ENCODE measurements around the gene POU4F2.

POU4F2 gene, protein sequence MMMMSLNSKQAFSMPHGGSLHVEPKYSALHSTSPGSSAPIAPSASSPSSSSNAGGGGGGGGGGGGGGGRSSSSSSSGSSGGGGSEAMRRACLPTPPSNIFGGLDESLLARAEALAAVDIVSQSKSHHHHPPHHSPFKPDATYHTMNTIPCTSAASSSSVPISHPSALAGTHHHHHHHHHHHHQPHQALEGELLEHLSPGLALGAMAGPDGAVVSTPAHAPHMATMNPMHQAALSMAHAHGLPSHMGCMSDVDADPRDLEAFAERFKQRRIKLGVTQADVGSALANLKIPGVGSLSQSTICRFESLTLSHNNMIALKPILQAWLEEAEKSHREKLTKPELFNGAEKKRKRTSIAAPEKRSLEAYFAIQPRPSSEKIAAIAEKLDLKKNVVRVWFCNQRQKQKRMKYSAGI

DNA sequence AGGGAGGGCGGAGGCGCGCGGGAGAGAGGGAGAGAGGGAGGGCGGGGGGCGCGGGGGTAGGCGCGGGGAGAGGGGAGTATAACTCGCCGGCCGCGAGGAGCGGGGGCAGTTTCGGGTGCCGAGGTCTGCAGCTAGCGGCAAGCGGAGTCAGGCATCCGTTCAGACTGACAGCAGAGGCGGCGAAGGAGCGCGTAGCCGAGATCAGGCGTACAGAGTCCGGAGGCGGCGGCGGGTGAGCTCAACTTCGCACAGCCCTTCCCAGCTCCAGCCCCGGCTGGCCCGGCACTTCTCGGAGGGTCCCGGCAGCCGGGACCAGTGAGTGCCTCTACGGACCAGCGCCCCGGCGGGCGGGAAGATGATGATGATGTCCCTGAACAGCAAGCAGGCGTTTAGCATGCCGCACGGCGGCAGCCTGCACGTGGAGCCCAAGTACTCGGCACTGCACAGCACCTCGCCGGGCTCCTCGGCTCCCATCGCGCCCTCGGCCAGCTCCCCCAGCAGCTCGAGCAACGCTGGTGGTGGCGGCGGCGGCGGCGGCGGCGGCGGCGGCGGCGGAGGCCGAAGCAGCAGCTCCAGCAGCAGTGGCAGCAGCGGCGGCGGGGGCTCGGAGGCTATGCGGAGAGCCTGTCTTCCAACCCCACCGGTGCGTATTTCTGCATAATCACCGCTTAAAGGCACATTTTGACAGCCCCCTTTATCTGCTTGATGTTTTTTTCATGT, at the start of gene POU4F2:
Gene POU4F2 (plus strand): TSS at position 108 of the 720 bp plus-strand sequence. CDS start 248 bp downstream, at position 356.
- no peak for TF ChIP-seq EZH2phosphoT487 (conservative IDR thresholded peaks at IDR 0.05; ENCODE audit: low read length)
- TF ChIP-seq, protein P1, sequence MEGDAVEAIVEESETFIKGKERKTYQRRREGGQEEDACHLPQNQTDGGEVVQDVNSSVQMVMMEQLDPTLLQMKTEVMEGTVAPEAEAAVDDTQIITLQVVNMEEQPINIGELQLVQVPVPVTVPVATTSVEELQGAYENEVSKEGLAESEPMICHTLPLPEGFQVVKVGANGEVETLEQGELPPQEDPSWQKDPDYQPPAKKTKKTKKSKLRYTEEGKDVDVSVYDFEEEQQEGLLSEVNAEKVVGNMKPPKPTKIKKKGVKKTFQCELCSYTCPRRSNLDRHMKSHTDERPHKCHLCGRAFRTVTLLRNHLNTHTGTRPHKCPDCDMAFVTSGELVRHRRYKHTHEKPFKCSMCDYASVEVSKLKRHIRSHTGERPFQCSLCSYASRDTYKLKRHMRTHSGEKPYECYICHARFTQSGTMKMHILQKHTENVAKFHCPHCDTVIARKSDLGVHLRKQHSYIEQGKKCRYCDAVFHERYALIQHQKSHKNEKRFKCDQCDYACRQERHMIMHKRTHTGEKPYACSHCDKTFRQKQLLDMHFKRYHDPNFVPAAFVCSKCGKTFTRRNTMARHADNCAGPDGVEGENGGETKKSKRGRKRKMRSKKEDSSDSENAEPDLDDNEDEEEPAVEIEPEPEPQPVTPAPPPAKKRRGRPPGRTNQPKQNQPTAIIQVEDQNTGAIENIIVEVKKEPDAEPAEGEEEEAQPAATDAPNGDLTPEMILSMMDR (IDR thresholded peaks at IDR 0.05; ENCODE audit: insufficient read depth, low read length, poor library complexity, severe bottlenecking): no peak
- no peak within 1 kb of the TSS for H2AFZ ChIP-seq (ENCODE audit: low read depth, low read length, severe bottlenecking)
- no peaks in the 10 kb centered on the region for H3K27me3 ChIP-seq (ENCODE audit: low read length)
- H3K27ac ChIP-seq (ENCODE audit: low read depth, low read length): no peak within 1 kb of the TSS
- no peaks in the 10 kb centered on the region for H3F3A ChIP-seq (ENCODE audit: insufficient read depth)
- no peak within 1 kb of the TSS for H3K9ac ChIP-seq (ENCODE audit: low read length)
- H3K36me3 ChIP-seq (ENCODE audit: low read length): no peaks in the 10 kb centered on the region
- no peaks in the 10 kb centered on the region for H4K20me1 ChIP-seq (ENCODE audit: low read depth, low read length)
- no peaks in the 10 kb centered on the region for H3K9me3 ChIP-seq (ENCODE audit: insufficient read depth, low read length)
- no peaks in the 10 kb centered on the region for H3K9me2 ChIP-seq (replicated peaks; ENCODE audit: insufficient read depth, low read length)
- no peaks in the 10 kb centered on the region for H3K79me2 ChIP-seq (ENCODE audit: insufficient read depth, low read length)
- H3K4me2 ChIP-seq (ENCODE audit: low read depth, low read length, poor library complexity, severe bottlenecking): no peak within 1 kb of the TSS
- no peak within 1 kb of the TSS for H3K4me3 ChIP-seq (ENCODE audit: insufficient read depth, low read length, poor library complexity, severe bottlenecking)

DNA sequence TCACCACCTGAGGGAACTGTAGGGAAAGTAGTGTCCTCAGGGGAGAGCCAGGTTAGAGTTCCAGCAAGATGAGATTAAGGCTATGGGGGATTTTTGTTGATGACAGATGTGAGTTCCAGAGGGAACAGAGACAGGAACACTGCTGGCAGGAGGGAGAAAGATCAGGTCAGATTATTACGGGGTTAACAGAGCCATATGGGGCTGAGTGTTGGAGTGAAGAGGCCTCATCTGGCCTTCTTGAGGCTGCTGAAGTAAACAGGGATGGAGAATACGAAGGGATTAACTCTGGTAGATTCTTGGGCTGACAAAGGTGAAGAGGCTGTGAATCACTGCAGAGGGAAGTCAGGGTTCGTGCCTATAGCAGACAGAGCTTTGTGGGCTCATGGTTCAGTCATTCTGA, 47.9 kb upstream of the POU4F2 start:
- no peak overlapping the region for H2AFZ ChIP-seq (ENCODE audit: low read depth, low read length, severe bottlenecking)
- H3K27ac ChIP-seq (ENCODE audit: low read depth, low read length): no peak overlapping the region
- H3K36me3 ChIP-seq (ENCODE audit: low read length): no peaks in the 10 kb centered on the region
- H3F3A ChIP-seq (ENCODE audit: insufficient read depth): no peaks in the 10 kb centered on the region
- no peaks in the 10 kb centered on the region for H3K9me2 ChIP-seq (replicated peaks; ENCODE audit: insufficient read depth, low read length)
- H3K9me3 ChIP-seq (ENCODE audit: insufficient read depth, low read length): no peaks in the 10 kb centered on the region
- H3K27me3 ChIP-seq (ENCODE audit: low read length): no peaks in the 10 kb centered on the region
- H3K4me2 ChIP-seq (ENCODE audit: low read depth, low read length, poor library complexity, severe bottlenecking): no peak overlapping the region
- no peak overlapping the region for H3K4me3 ChIP-seq (ENCODE audit: insufficient read depth, low read length, poor library complexity, severe bottlenecking)
- TF ChIP-seq, protein P1 (IDR thresholded peaks at IDR 0.05; ENCODE audit: insufficient read depth, low read length, poor library complexity, severe bottlenecking): no peak
- no peak for TF ChIP-seq EZH2phosphoT487 (conservative IDR thresholded peaks at IDR 0.05; ENCODE audit: low read length)
- H3K79me2 ChIP-seq (ENCODE audit: insufficient read depth, low read length): no peaks in the 10 kb centered on the region
- no peaks in the 10 kb centered on the region for H4K20me1 ChIP-seq (ENCODE audit: low read depth, low read length)
- no peak overlapping the region for H3K9ac ChIP-seq (ENCODE audit: low read length)

DNA sequence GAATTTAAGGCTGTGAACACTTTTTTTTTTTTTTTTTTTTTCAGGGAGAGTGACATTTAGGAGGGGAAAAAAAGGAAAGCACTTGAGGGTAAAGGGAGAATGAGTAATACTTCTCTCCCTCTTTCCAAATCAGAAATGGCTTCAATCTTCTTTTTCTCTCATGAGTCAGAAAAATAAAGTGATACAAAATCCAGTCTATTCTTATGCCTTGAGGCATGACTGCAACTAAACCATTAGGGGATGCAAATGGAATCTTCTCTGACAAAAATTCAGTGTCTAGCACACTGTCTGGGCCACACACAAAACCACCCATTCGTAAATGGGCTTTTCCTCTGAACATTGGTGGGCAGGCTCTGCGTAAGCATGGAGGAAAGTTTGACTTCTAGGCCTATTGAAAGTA, 46.7 kb upstream of the POU4F2 start:
- Histone ChIP-seq H3K27ac (ENCODE audit: low read depth, low read length) (no peak overlapping the region), H3K36me3 (ENCODE audit: low read length) (no peaks in the 10 kb centered on the region), H3K9me2 (replicated peaks; ENCODE audit: insufficient read depth, low read length) (no peaks in the 10 kb centered on the region), H3K9ac (ENCODE audit: low read length) (no peak overlapping the region), H3K4me2 (ENCODE audit: low read depth, low read length, poor library complexity, severe bottlenecking) (no peak overlapping the region), H2AFZ (ENCODE audit: low read depth, low read length, severe bottlenecking) (no peak overlapping the region), H3K79me2 (ENCODE audit: insufficient read depth, low read length) (no peaks in the 10 kb centered on the region), H3F3A (ENCODE audit: insufficient read depth) (no peaks in the 10 kb centered on the region), H4K20me1 (ENCODE audit: low read depth, low read length) (no peaks in the 10 kb centered on the region), H3K27me3 (ENCODE audit: low read length) (no peaks in the 10 kb centered on the region), H3K4me3 (ENCODE audit: insufficient read depth, low read length, poor library complexity, severe bottlenecking) (no peak overlapping the region), H3K9me3 (ENCODE audit: insufficient read depth, low read length) (no peaks in the 10 kb centered on the region)
- TF ChIP-seq, protein P1 (IDR thresholded peaks at IDR 0.05; ENCODE audit: insufficient read depth, low read length, poor library complexity, severe bottlenecking): no peak
- TF ChIP-seq EZH2phosphoT487 (conservative IDR thresholded peaks at IDR 0.05; ENCODE audit: low read length): no peak

All from SU-DHL-6 (cell line).